Thymus (tissue), 11 donors: ENCODE measurements around the gene CYSLTR2. TPM values are rescaled to one million over a fixed set of nuclear protein-coding genes. Genes with fewer than 3 reads are reported as not detected.
"Not testable (repeated sequence)": the region's sequence is repeated elsewhere in the genome, so short reads cannot be mapped to it uniquely, and the experiment has no call there.

Source experiments
- DNase-seq, 9 donors: peaks; one replicate each; pipeline ENCODE4 v3.0.0-alpha.2; 2013; ENCODE audit warnings: low spot score in 9 of 9, low read depth in 6 of 9, missing footprints in 1 of 9
- H3K27ac ChIP-seq, 2 donors: one replicate each; pipeline ENCODE4 v1.5.1; 2013; ENCODE audit warnings: control low read depth in 1 of 2, low read depth in 1 of 2, low read length in 1 of 2, mild to moderate bottlenecking in 1 of 2, moderate library complexity in 1 of 2
- H3K27me3 ChIP-seq, 2 donors: one replicate each; pipeline ENCODE4 v1.5.1; 2013; ENCODE audit warnings: low read length in 1 of 2; ENCODE audit not compliant: control insufficient read depth in 2 of 2, insufficient read depth in 1 of 2
- H3K36me3 ChIP-seq, 2 donors: one replicate each; pipeline ENCODE4 v1.5.1; 2013; ENCODE audit warnings: low read length in 1 of 2, mild to moderate bottlenecking in 1 of 2, moderate library complexity in 1 of 2; ENCODE audit not compliant: control insufficient read depth in 2 of 2, insufficient read depth in 2 of 2
- H3K4me1 ChIP-seq, 2 donors: one replicate each; pipeline ENCODE4 v1.5.1; 2013; ENCODE audit warnings: low read length in 2 of 2; ENCODE audit not compliant: control insufficient read depth in 2 of 2, insufficient read depth in 2 of 2
- H3K4me3 ChIP-seq, 2 donors: one replicate each; pipeline ENCODE4 v1.5.1; 2013; ENCODE audit warnings: low read length in 2 of 2, control low read depth in 1 of 2, mild to moderate bottlenecking in 1 of 2
- H3K9me3 ChIP-seq, 2 donors: one replicate each; pipeline ENCODE4 v1.5.1; 2013; ENCODE audit warnings: low read length in 1 of 2, mild to moderate bottlenecking in 1 of 2; ENCODE audit not compliant: control insufficient read depth in 2 of 2, insufficient read depth in 1 of 2
- WGBS: extraction: QIAGEN DNeasy Blood & Tissue Kit; methylation state at CpG from one replicate; pipeline ENCODE4 v1.1.7; 2013; 5-methylcytosine and 5-hydroxymethylcytosine counted together
- polyA plus RNA-seq: library from polyadenylated mRNA; stranded (reverse); fragments of 200-250 nt; gene quantifications from one replicate; pipeline ENCODE4 v1.2.3, GENCODE V29; 2013
- total RNA-seq: library from RNA; stranded (reverse); fragments of 120-200 nt; gene quantifications from one replicate; pipeline ENCODE4 v1.2.4, GENCODE V29; 2013
- donor health status: healthy.

CYSLTR2 gene
- total and polyA plus RNA-seq, 2 donors: 1.9 to 2.2 TPM

- not testable (repeated sequence) for H3K4me3 ChIP-seq, H3K27ac ChIP-seq, H3K36me3 ChIP-seq, H3K4me1 ChIP-seq, H3K27me3 ChIP-seq, DNase-seq, H3K9me3 ChIP-seq
- 97% methylated on average over 2 of the region's 2 CpGs for WGBS
These were observed 17.7 kb downstream of the CYSLTR2 start for GRCh38 chr13:48671421-48671820.

DNA sequence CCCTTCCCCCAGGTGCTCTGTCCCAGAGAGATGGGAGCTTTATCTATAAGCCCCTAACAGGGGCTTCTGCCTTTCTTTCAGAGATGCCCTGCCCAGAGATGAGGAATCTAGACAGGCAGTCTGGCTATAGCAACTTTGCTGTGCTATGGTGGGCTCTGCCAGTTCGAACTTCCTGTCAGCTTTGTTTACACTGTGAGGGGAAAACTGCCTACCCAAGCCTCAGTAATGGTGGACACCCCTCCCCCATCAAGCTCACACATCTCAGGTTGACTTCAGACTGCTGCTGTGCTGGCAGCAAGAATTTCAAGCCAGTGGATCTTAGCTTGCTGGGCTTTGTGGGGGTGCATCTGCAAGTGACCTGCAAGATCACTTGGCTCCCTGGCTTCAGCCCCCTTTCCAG, 21.5 kb downstream of the CYSLTR2 start:
- no peak for DNase-seq
- Histone ChIP-seq H3K36me3 (no peaks in the 10 kb centered on the region), H3K27me3 (no peaks in the 10 kb centered on the region), H3K4me3 (no peak overlapping the region), H3K27ac (no peak overlapping the region), H3K4me1 (no peaks in the 10 kb centered on the region), H3K9me3 (peaks cover 0 to 5% of the 10 kb centered on the region in 2 donors)
- WGBS: 95% methylated on average over 1 of the region's 1 CpG

- Histone ChIP-seq H3K4me3 (no peak overlapping the region), H3K4me1 (no peaks in the 10 kb centered on the region), H3K27ac (no peak overlapping the region), H3K36me3 (no peaks in the 10 kb centered on the region), H3K9me3 (peaks cover 0 to 5% of the 10 kb centered on the region in 2 donors), H3K27me3 (no peaks in the 10 kb centered on the region)
- WGBS: 94% methylated on average over 3 of the region's 3 CpGs
- no peak for DNase-seq
These were observed 24.6 kb downstream of the CYSLTR2 start for GRCh38 chr13:48678316-48678715.

- Histone ChIP-seq H3K4me1 (no peaks in the 10 kb centered on the region), H3K27me3 (no peaks in the 10 kb centered on the region), H3K9me3 (peaks cover 0 to 2% of the 10 kb centered on the region in 2 donors), H3K36me3 (no peaks in the 10 kb centered on the region), H3K27ac (no peak overlapping the region), H3K4me3 (no peak overlapping the region)
- 97% methylated on average over 10 of the region's 10 CpGs for WGBS
- no peak for DNase-seq
These were observed 26.4 kb downstream of the CYSLTR2 start for GRCh38 chr13:48679941-48680680.

DNA sequence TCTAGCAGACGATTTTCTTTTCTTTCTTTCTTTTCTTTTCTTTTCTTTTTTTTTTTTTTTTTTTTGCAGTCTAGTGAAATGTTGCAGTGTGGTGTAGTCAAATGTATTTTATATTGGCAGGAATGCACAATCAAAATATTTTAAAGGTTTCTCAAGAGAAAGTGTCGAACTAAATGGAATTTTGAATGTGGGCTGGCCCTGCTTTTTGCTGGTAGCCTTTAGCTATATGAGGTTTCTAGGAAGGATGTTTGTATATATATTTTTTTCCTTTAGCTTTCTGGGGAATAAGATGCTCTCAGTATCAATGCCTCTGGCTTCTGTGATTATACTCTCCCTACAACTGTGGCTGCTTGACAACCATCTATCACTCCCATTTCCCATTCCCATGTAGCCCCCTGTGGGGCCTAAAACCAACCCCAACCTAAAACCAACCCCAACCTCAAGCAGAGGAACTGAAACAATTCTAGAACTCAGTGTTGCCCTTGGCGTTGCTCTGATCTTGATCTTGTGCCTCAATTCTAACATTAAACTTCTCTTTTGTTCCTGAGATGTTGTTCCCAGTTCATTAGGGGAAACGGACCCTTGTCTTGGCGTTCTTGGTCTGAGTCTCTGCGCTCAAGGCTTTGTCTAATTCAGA, 27.1 kb downstream of the CYSLTR2 start:
- H3K9me3 ChIP-seq: no peaks in the 10 kb centered on the region
- H3K4me3 ChIP-seq: no peak overlapping the region
- H3K4me1 ChIP-seq: no peaks in the 10 kb centered on the region
- WGBS: 97% methylated on average over 6 of the region's 6 CpGs
- DNase-seq: no peak
- no peak overlapping the region for H3K27ac ChIP-seq
- H3K36me3 ChIP-seq: no peaks in the 10 kb centered on the region
- H3K27me3 ChIP-seq: no peaks in the 10 kb centered on the region

DNA sequence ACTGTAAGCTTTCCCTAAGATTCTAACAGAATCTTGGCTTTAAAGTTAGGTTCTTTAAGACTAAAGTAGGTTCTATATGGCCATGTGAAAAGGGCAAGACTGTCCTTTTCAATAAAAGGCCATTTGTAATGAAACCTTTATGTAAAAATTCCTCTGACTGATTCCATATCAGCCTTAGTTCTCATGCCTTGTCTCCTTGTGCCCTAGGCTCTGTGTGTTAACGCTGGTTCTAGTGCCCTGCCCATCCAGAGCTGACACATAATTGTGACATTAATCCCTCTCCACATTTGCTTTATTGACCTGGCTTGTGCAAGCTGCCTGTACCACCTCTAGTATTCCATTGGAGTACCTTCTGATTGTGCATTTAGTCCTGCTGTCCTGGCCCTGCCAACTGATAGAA, 28.2 kb downstream of the CYSLTR2 start:
- Histone ChIP-seq H3K4me3 (no peak overlapping the region), H3K27ac (no peak overlapping the region), H3K9me3 (no peaks in the 10 kb centered on the region), H3K36me3 (no peaks in the 10 kb centered on the region), H3K27me3 (no peaks in the 10 kb centered on the region), H3K4me1 (no peaks in the 10 kb centered on the region)
- WGBS: 100% methylated on average over 1 of the region's 1 CpG
- DNase-seq: no peak

DNA sequence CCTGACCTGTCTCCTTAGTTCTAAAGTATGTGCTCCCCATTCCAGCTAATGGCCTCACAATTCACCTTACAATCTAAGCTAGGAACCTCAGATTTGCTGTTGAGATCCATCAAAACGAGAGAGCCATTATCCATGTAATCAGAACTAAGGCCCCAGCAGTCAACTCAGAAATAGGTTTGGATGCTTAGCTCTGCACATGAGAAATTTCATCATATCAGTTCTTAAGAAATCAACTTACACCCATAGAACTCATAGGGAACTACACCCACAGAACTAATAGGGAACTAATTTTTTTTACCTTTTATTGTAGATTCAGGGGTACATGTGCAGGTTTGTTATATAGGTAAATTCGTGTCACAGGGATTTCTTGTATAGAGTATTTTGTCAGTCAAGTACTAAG, 28.7 kb downstream of the CYSLTR2 start:
- Histone ChIP-seq H3K4me3 (no peak overlapping the region), H3K9me3 (no peaks in the 10 kb centered on the region), H3K36me3 (no peaks in the 10 kb centered on the region), H3K4me1 (no peaks in the 10 kb centered on the region), H3K27me3 (no peaks in the 10 kb centered on the region), H3K27ac (no peak overlapping the region)
- 96% methylated on average over 2 of the region's 2 CpGs for WGBS
- no peak for DNase-seq

GRCh38 chr13:48686636-48687210, 33.0 kb downstream of the CYSLTR2 start:
- Histone ChIP-seq H3K36me3 (no peaks in the 10 kb centered on the region), H3K4me3 (no peak overlapping the region), H3K27ac (no peak overlapping the region), H3K4me1 (no peaks in the 10 kb centered on the region), H3K9me3 (no peaks in the 10 kb centered on the region), H3K27me3 (no peaks in the 10 kb centered on the region)
- 99% methylated on average over 3 of the region's 3 CpGs for WGBS
- DNase-seq: no peak

- no peak overlapping the region for H3K4me3 ChIP-seq
- H3K9me3 ChIP-seq: no peaks in the 10 kb centered on the region
- no peak for DNase-seq
- no peaks in the 10 kb centered on the region for H3K27me3 ChIP-seq
- 97% methylated on average over 3 of the region's 3 CpGs for WGBS
- H3K27ac ChIP-seq: no peak overlapping the region
- no peaks in the 10 kb centered on the region for H3K36me3 ChIP-seq
- H3K4me1 ChIP-seq: no peaks in the 10 kb centered on the region
These were observed 33.5 kb downstream of the CYSLTR2 start for GRCh38 chr13:48687249-48687648.
